CD4-positive, CD25-positive, alpha-beta regulatory T cell (primary cell): Measurements from ENCODE around the gene CPT1A. TPM values are rescaled to one million over a fixed set of nuclear protein-coding genes. Genes with fewer than 3 reads are reported as not detected.

Experiments used
- ATAC-seq, 2 donors: fragments of 150-1000 bp; cut with Tn5 transposase; one replicate each; pipeline ENCODE4 v1.10.0; 2021; ENCODE audit warnings: low read depth in 2 of 2, moderate number of reproducible peaks in 2 of 2, moderate library complexity in 1 of 2
- DNase-seq, 3 donors: peaks; one replicate each; pipeline versions ENCODE4 v3.0.0 to v3.0.0-alpha.2; 2012 to 2022; ENCODE audit warnings: mixed read lengths in 1 of 3
- H3K27ac ChIP-seq: one replicate; pipeline ENCODE4 v1.7.0; 2013; ENCODE audit warnings: mild to moderate bottlenecking, low read length; ENCODE audit not compliant: insufficient read depth, poor library complexity, severe bottlenecking
- H3K27me3 ChIP-seq: one replicate; pipeline ENCODE4 v1.7.0; 2013; ENCODE audit warnings: low read length; ENCODE audit not compliant: control insufficient read depth, insufficient read depth
- H3K36me3 ChIP-seq: one replicate; pipeline ENCODE4 v1.7.0; 2013; ENCODE audit warnings: mild to moderate bottlenecking, low read length, moderate library complexity; ENCODE audit not compliant: control insufficient read depth, insufficient read depth
- H3K4me1 ChIP-seq: 2 replicates; pipeline ENCODE4 v1.7.0; 2013; ENCODE audit warnings: mild to moderate bottlenecking, low read length; ENCODE audit not compliant: insufficient read depth, control insufficient read depth, poor library complexity, severe bottlenecking
- H3K4me3 ChIP-seq: one replicate; pipeline ENCODE4 v1.7.0; 2013; ENCODE audit warnings: low read depth, mild to moderate bottlenecking, low read length, moderate library complexity
- H3K9me3 ChIP-seq, 2 experiments: 1 replicate in 1 of 2; 2 replicates in 1 of 2; pipeline ENCODE4 v1.7.0; 2013; ENCODE audit warnings: low read length in 2 of 2, mild to moderate bottlenecking in 1 of 2, moderate library complexity in 1 of 2; ENCODE audit not compliant: control insufficient read depth in 2 of 2
- H3K27ac Mint-ChIP-seq, 3 donors: one replicate each; pipeline ENCODE4 v1.8.0; 2020 to 2022; ENCODE audit warnings: mild to moderate bottlenecking in 3 of 3, mixed read lengths in 3 of 3, moderate library complexity in 2 of 3
- H3K27me3 Mint-ChIP-seq: one replicate; pipeline ENCODE4 v1.8.0; 2022; ENCODE audit warnings: mild to moderate bottlenecking, mixed read lengths
- H3K36me3 Mint-ChIP-seq: one replicate; pipeline ENCODE4 v1.8.0; 2020; ENCODE audit warnings: mixed read lengths
- H3K4me1 Mint-ChIP-seq, 4 donors: one replicate each; pipeline ENCODE4 v1.8.0; 2020 to 2022; ENCODE audit warnings: mixed read lengths in 4 of 4, mild to moderate bottlenecking in 1 of 4
- H3K4me3 Mint-ChIP-seq, 4 donors: one replicate each; pipeline ENCODE4 v1.8.0; 2020 to 2022; ENCODE audit warnings: mild to moderate bottlenecking in 4 of 4, mixed read lengths in 4 of 4, moderate library complexity in 3 of 4
- H3K9me3 Mint-ChIP-seq, 7 donors: one replicate each; pipeline ENCODE4 v1.8.0; 2020 to 2022; ENCODE audit warnings: mixed read lengths in 7 of 7, mild to moderate bottlenecking in 3 of 7, moderate library complexity in 2 of 7
- polyA plus RNA-seq, 4 donors: library from polyadenylated mRNA; unstranded; fragments of 300-500 nt; fragmentation: Illumina TruSeq; gene quantifications; one replicate each; pipeline ENCODE4 v1.2.3, GENCODE V29; 2021
- total RNA-seq: library from RNA; stranded (reverse); gene quantifications from one replicate; pipeline ENCODE4 v1.2.3, GENCODE V29; 2022

Gene CPT1A
- total and polyA plus RNA-seq, 5 donors from 2014 or later: 0.32 to 16.7 (median 4.3) TPM

DNA sequence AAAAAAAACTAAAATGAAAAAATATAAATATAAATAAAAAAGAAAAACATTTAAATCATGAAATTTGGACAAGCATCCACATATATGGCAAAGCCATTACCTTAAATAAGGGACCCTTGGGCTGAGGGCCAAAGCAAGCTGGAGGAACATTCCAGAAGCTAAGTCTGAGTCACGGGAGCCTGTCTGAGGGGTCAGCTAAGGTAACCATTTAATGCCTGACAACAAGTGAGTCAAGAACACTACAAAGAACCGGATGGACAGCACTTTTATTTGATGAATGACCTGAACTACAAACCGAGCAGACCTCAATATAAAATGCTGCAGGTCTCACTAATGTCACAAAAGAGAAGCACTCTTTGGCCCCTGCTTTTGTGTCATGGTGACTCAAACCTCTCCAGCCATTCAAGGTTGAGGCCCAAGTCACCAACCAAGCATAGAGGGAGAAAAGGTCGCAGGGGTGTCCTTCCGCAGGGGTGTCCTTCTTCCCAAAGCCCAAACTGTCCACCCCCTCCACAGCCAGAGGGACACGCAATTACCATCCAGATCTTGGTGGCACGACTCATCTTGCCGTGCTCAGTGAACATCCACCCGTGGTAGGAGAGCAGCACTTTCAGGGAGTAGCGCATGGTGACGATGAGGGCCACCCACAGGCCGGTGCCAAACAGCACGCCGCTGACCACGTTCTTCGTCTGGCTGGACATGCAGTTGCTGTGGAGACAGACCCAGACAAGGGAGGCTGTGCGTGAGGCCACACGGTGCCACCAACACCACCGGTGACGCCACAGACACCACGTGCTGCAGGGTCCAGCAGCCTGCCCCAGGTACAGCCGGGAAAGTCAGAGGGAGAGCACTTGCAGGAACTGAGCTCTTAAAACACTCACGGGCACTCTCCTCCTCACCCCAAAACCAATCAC is 34.5 kb downstream of the CPT1A start:
- no peak for ATAC-seq
- Mint-ChIP-seq H3K9me3 (no peaks in the 10 kb centered on the region), H3K4me3 (no peak overlapping the region), H3K27me3 (no peaks in the 10 kb centered on the region), H3K27ac (peak overlapping the region in 1 of 3 donors; percentile 14), H3K4me1 (no peaks in the 10 kb centered on the region), H3K36me3 (peaks cover 19% of the 10 kb centered on the region)
- Histone ChIP-seq H3K9me3 (no peaks in the 10 kb centered on the region), H3K27me3 (no peaks in the 10 kb centered on the region), H3K27ac (no peak overlapping the region), H3K4me3 (no peak overlapping the region), H3K4me1 (no peaks in the 10 kb centered on the region), H3K36me3 (peaks cover 10% of the 10 kb centered on the region)
- DNase-seq: no peak

- peaks cover 21% of the 10 kb centered on the region for H3K36me3 Mint-ChIP-seq
- no peaks in the 10 kb centered on the region for H3K4me1 ChIP-seq
- no peak overlapping the region for H3K27ac Mint-ChIP-seq
- H3K4me3 ChIP-seq: no peak overlapping the region
- H3K27me3 Mint-ChIP-seq: no peaks in the 10 kb centered on the region
- peaks cover 11% of the 10 kb centered on the region for H3K36me3 ChIP-seq
- H3K4me1 Mint-ChIP-seq: no peaks in the 10 kb centered on the region
- H3K9me3 ChIP-seq: no peaks in the 10 kb centered on the region
- H3K4me3 Mint-ChIP-seq: no peak overlapping the region
- H3K27me3 ChIP-seq: no peaks in the 10 kb centered on the region
- DNase-seq (no peak), ATAC-seq (no peak)
- H3K27ac ChIP-seq: no peak overlapping the region
- no peaks in the 10 kb centered on the region for H3K9me3 Mint-ChIP-seq
Observed at GRCh38 chr11:68804786-68805185, 36.9 kb downstream of the CPT1A start.

DNA sequence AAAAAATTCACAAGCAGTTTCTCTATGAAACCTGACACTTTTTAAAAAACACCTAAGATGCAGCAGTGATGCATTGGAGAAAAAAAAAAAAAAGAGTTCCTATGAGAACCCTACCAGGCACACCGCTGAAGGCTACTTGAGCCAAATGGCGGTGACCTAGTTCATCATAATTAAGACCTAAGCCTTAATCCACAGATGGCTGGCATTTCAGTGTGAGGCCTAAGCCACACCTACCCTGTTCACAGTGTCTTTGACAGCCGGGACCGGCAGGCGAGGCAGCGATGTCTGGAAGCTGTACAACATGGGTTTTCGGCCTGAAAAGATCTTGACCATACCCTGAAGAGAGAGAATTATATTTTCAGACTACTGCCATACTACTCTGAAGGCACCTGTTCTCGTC is 38.0 kb downstream of the CPT1A start:
- H3K27ac ChIP-seq: no peak overlapping the region
- H3K4me1 Mint-ChIP-seq: no peaks in the 10 kb centered on the region
- ATAC-seq: no peak
- H3K4me3 ChIP-seq: no peak overlapping the region
- no peaks in the 10 kb centered on the region for H3K4me1 ChIP-seq
- no peaks in the 10 kb centered on the region for H3K27me3 Mint-ChIP-seq
- H3K9me3 Mint-ChIP-seq: no peaks in the 10 kb centered on the region
- DNase-seq: no peak
- H3K27me3 ChIP-seq: no peaks in the 10 kb centered on the region
- no peaks in the 10 kb centered on the region for H3K9me3 ChIP-seq
- no peak overlapping the region for H3K27ac Mint-ChIP-seq
- peaks cover 24% of the 10 kb centered on the region for H3K36me3 Mint-ChIP-seq
- no peak overlapping the region for H3K4me3 Mint-ChIP-seq
- H3K36me3 ChIP-seq: peaks cover 12% of the 10 kb centered on the region

GRCh38 chr11:68798221-68798813 is 43.4 kb downstream of the CPT1A start:
- no peaks in the 10 kb centered on the region for H3K9me3 Mint-ChIP-seq
- no peak overlapping the region for H3K4me3 Mint-ChIP-seq
- Histone ChIP-seq H3K27ac (no peak overlapping the region), H3K4me1 (no peaks in the 10 kb centered on the region), H3K27me3 (no peaks in the 10 kb centered on the region), H3K9me3 (no peaks in the 10 kb centered on the region), H3K4me3 (no peak overlapping the region), H3K36me3 (peaks cover 18% of the 10 kb centered on the region)
- H3K36me3 Mint-ChIP-seq: peaks cover 20% of the 10 kb centered on the region
- ATAC-seq: no peak
- no peak overlapping the region for H3K27ac Mint-ChIP-seq
- DNase-seq: peak; percentile 9 to 27 (median 17)
- H3K4me1 Mint-ChIP-seq: no peaks in the 10 kb centered on the region
- H3K27me3 Mint-ChIP-seq: no peaks in the 10 kb centered on the region

- no peaks in the 10 kb centered on the region for H3K4me1 ChIP-seq
Observed at GRCh38 chr11:68796801-68797200, 44.9 kb downstream of the CPT1A start.

GRCh38 chr11:68792400-68792966 is 49.2 kb downstream of the CPT1A start:
- Histone ChIP-seq H3K27ac (no peak overlapping the region), H3K4me3 (no peak overlapping the region), H3K27me3 (no peaks in the 10 kb centered on the region), H3K4me1 (no peaks in the 10 kb centered on the region), H3K9me3 (no peaks in the 10 kb centered on the region), H3K36me3 (peaks cover 23% of the 10 kb centered on the region)
- peaks cover 0 to 3% (median 0%) of the 10 kb centered on the region in 4 donors for H3K4me1 Mint-ChIP-seq
- no peaks in the 10 kb centered on the region for H3K27me3 Mint-ChIP-seq
- no peak overlapping the region for H3K27ac Mint-ChIP-seq
- peaks cover 17% of the 10 kb centered on the region for H3K36me3 Mint-ChIP-seq
- DNase-seq (no peak), ATAC-seq (no peak)
- no peaks in the 10 kb centered on the region for H3K9me3 Mint-ChIP-seq
- no peak overlapping the region for H3K4me3 Mint-ChIP-seq

More at GRCh38 chr11:68796801-68797200, 44.9 kb downstream of the CPT1A start:
- Mint-ChIP-seq H3K9me3 (no peaks in the 10 kb centered on the region), H3K4me3 (no peak overlapping the region), H3K4me1 (no peaks in the 10 kb centered on the region), H3K27me3 (no peaks in the 10 kb centered on the region), H3K27ac (no peak overlapping the region), H3K36me3 (peaks cover 15% of the 10 kb centered on the region)
- H3K9me3 ChIP-seq: no peaks in the 10 kb centered on the region
- H3K36me3 ChIP-seq: peaks cover 27% of the 10 kb centered on the region
- H3K4me3 ChIP-seq: no peak overlapping the region
- DNase-seq: no peak
- H3K27me3 ChIP-seq: no peaks in the 10 kb centered on the region
- no peak for ATAC-seq
- H3K27ac ChIP-seq: no peak overlapping the region

DNA sequence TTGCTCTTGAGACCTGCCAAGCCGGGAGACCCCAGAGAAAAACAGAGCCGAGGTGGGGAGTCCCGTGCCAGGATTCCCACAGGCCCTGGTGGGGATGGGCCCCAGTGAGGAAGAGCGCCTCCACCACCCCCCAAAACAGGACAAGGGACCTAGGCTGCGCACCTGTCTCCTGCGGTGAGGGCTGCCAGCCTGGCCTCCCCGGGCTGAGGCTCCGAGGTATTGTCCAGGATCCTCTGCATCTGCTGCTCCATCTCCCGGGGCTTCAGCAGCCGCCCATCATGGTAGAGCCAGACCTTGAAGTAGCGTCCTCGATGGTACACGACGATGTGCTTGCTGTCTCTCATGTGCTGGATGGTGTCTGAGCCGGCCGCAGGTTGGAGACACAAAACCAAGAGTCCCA is 57.1 kb downstream of the CPT1A start:
- Histone ChIP-seq H3K4me1 (no peaks in the 10 kb centered on the region), H3K27me3 (no peaks in the 10 kb centered on the region), H3K4me3 (no peak overlapping the region), H3K27ac (no peak overlapping the region), H3K9me3 (no peaks in the 10 kb centered on the region), H3K36me3 (peaks cover 19% of the 10 kb centered on the region)
- peaks cover 24% of the 10 kb centered on the region for H3K36me3 Mint-ChIP-seq
- no peaks in the 10 kb centered on the region for H3K27me3 Mint-ChIP-seq
- H3K4me3 Mint-ChIP-seq: no peak overlapping the region
- no peak overlapping the region for H3K27ac Mint-ChIP-seq
- no peaks in the 10 kb centered on the region for H3K9me3 Mint-ChIP-seq
- ATAC-seq: no peak
- no peak for DNase-seq
- H3K4me1 Mint-ChIP-seq: peaks cover 0 to 3% (median 0%) of the 10 kb centered on the region in 4 donors
